Measurements from ENCODE around the gene RUBCNL. TPM values are rescaled to one million over a fixed set of nuclear protein-coding genes. Genes with fewer than 3 reads are reported as not detected.

RUBCNL gene
- total RNA-seq, 1 donor from 2014 or later: 168 TPM

DNA sequence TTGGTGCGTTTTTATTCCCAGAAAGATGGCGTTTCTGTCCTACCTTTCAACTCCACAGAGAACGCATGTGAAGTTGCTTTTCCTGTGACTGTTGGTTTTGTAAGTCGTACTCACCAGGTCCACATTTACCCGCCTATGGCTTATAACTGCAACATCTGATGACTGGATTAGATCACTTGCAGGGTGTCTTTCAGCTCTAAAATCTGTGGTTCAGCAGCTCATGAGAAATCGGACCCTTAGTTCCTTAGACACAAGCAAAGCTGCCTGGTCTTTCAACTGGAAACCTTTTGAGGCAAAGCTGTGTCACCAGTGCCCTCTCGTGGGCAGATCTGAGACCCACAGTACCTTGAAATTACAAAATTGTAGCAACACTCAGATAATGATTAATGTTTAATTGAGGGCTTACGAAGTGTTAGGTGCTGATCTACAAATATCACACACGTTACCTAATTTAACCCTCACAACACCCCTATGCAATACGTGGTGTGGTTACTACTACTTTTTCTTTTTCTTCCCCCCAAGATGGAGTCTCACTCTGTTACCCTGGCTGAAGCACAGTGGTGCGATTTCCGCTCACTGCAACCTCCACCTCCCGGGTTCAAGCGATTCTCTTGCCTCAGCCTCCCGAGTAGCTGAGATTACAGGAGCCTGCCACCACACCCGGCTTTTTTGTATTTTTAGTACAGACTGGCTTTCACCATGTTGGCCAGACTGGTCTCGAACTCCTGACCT, 65.4 kb downstream of the RUBCNL start:
- Mint-ChIP-seq H3K27me3 (no peaks in the 10 kb centered on the region), H3K4me1 (peaks cover 15% of the 10 kb centered on the region), H3K9me3 (no peaks in the 10 kb centered on the region), H3K4me3 (no peak overlapping the region), H3K36me3 (ENCODE audit: low read depth) (no peaks in the 10 kb centered on the region), H3K27ac (no peak overlapping the region)
- peak; percentile 75 for TF ChIP-seq CTCF (IDR thresholded peaks at IDR 0.05)
- ChIA-PET CTCF (interaction anchor here (0.7 to 1.5 kb wide), 16 partner anchors 12 to 815 kb away, joined by 3 to 11 read pairs (median 4); partner anchors contain the start of genes RUBCNL and ZC3H13), POLR2A (interaction anchor here (1.1 kb wide), 1 partner anchor 19 kb away, joined by 4 read pairs; no protein-coding TSS in a partner anchor)
- DNase-seq (no peak), ATAC-seq (ENCODE audit: low read depth) (peak; percentile 81)
- intact Hi-C loops (cut with micrococcal nuclease): loop anchor here (1.0 to 5.0 kb wide), 5 partner anchors 17 to 810 kb away; no protein-coding TSS in a partner anchor

DNA sequence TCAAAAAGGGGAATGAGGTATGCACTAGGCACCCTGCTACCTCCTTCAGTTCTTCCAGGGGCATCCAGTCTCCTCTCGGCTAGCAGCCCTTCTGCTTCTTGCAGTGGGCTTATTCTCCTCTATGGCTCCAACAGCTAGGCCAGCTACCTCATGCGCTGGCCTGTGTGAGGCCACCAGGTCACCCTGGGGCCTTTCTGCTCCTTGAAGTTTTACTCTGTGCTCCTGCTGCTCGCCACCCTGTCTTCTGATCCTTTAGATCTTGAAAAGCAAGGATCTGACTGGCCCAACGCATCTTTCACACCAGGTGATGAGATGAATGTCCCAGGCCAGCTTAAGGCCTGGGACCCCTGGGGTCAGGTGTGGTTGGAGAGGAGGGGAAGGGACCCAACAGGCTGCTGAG, 66.2 kb downstream of the RUBCNL start:
- no peak overlapping the region for H3K27ac Mint-ChIP-seq
- no peak overlapping the region for H3K4me3 Mint-ChIP-seq
- no peak for TF ChIP-seq CTCF (IDR thresholded peaks at IDR 0.05)
- POLR2A ChIA-PET: interaction anchor here (1.1 kb wide), 1 partner anchor 20 kb away, joined by 4 read pairs; no protein-coding TSS in a partner anchor
- ATAC-seq (ENCODE audit: low read depth) (no peak), DNase-seq (no peak)
- H3K36me3 Mint-ChIP-seq (ENCODE audit: low read depth): no peaks in the 10 kb centered on the region
- intact Hi-C loops (cut with micrococcal nuclease): loop anchor here (1.0 to 5.0 kb wide), 5 partner anchors 18 to 810 kb away; no protein-coding TSS in a partner anchor
- CTCF ChIA-PET: interaction anchor here (0.7 to 1.5 kb wide), 13 partner anchors 13 to 814 kb away, joined by 3 to 11 read pairs (median 5); no protein-coding TSS in a partner anchor
- H3K4me1 Mint-ChIP-seq: peaks cover 15% of the 10 kb centered on the region
- H3K27me3 Mint-ChIP-seq: no peaks in the 10 kb centered on the region
- H3K9me3 Mint-ChIP-seq: no peaks in the 10 kb centered on the region

- peaks cover 15% of the 10 kb centered on the region for H3K4me1 Mint-ChIP-seq
- no peaks in the 10 kb centered on the region for H3K9me3 Mint-ChIP-seq
Observed at GRCh38 chr13:46320406-46320805, 66.6 kb downstream of the RUBCNL start.

DNA sequence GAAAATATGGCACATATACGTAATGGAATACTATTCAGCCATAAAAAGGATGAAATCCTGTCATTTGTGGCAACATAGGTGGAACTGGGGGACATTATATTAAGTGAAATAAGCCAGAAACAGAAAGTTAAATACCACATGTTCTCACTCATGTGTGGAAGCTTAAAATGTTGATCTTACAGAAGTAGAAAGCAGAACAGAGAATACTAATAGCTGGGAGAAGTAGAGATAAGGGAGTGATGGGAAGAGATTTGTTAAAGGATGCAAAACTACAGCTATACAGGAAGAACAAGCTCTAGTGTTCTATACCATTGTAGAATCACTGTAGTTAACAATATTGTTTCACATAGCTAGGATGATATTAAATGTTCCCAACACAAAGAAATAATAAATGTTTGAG, 68.1 kb downstream of the RUBCNL start:
- Mint-ChIP-seq H3K27ac (no peak overlapping the region), H3K4me1 (peaks cover 15% of the 10 kb centered on the region), H3K36me3 (ENCODE audit: low read depth) (no peaks in the 10 kb centered on the region), H3K27me3 (no peaks in the 10 kb centered on the region), H3K9me3 (no peaks in the 10 kb centered on the region), H3K4me3 (no peak overlapping the region)
- no peak for TF ChIP-seq CTCF (IDR thresholded peaks at IDR 0.05)
- DNase-seq: no peak
- ATAC-seq (ENCODE audit: low read depth): no peak
- ChIA-PET POLR2A (no interaction called here), CTCF (interaction anchor here (0.6 kb wide), 1 partner anchor 190 kb away, joined by 4 read pairs; no protein-coding TSS in a partner anchor)
- intact Hi-C loops (cut with micrococcal nuclease): no loop called here

More at GRCh38 chr13:46320406-46320805, 66.6 kb downstream of the RUBCNL start:
- POLR2A ChIA-PET: no interaction called here
- ATAC-seq (ENCODE audit: low read depth) (no peak), DNase-seq (no peak)
- Mint-ChIP-seq H3K4me3 (no peak overlapping the region), H3K27me3 (no peaks in the 10 kb centered on the region), H3K36me3 (ENCODE audit: low read depth) (no peaks in the 10 kb centered on the region), H3K27ac (no peak overlapping the region)
- intact Hi-C loops (cut with micrococcal nuclease): loop anchor here (2.0 to 5.0 kb wide), 2 partner anchors 18 to 137 kb away; no protein-coding TSS in a partner anchor
- CTCF ChIA-PET: interaction anchor here (0.8 to 1.5 kb wide), 3 partner anchors 14 to 31 kb away, joined by 3 to 6 read pairs (median 5); no protein-coding TSS in a partner anchor
- TF ChIP-seq CTCF (IDR thresholded peaks at IDR 0.05): no peak

DNA sequence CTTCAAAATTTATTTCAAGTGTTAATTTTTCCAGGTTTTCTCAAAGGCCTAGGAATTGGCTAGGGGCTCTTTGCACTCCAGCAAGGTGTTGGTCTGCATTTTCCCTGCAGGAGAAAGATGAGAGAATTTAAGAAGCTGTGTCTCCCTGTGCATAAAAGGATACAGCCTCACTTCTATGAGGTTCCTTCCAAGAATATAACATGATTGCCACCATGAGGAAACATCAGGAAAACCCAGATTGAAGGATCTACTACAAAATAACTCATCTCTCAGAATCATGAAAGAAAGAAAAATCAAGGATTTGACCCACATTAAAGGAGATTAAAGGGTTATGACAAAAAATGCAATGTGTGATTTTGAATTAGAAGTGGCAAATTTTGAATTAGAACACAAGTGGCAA, 69.9 kb downstream of the RUBCNL start:
- Mint-ChIP-seq H3K27ac (no peak overlapping the region), H3K27me3 (no peaks in the 10 kb centered on the region), H3K36me3 (ENCODE audit: low read depth) (no peaks in the 10 kb centered on the region), H3K4me1 (peaks cover 18% of the 10 kb centered on the region), H3K4me3 (no peak overlapping the region), H3K9me3 (no peaks in the 10 kb centered on the region)
- DNase-seq (no peak), ATAC-seq (ENCODE audit: low read depth) (no peak)
- no peak for TF ChIP-seq CTCF (IDR thresholded peaks at IDR 0.05)
- ChIA-PET POLR2A (no interaction called here), CTCF (no interaction called here)
- intact Hi-C loops (cut with micrococcal nuclease): no loop called here

Data from activated B cell treated with CpG ODN at 0.5 μM for 24 hours (primary cell).